DOHH2 (cell line): ENCODE results near the gene FOXO6.

Experiments used
- EZH2phosphoT487 ChIP-seq: fragments of 200-600 bp; sonication (generic); IDR thresholded peaks from 2 replicates; pipeline ENCODE4 v1.6.1; 2017; ENCODE audit warnings: borderline replicate concordance, mild to moderate bottlenecking, antibody characterized with exemption, low read length, moderate library complexity, mixed read lengths
- TF ChIP-seq, protein P1 (sequence below): fragments of 200-600 bp; sonication (generic); IDR thresholded peaks from one replicate; pipeline ENCODE4 v1.5.1; 2014; ENCODE audit warnings: antibody characterized with exemption, mild to moderate bottlenecking, low read depth, low read length; ENCODE audit not compliant: poor library complexity, severe bottlenecking

- TF ChIP-seq, protein P1, sequence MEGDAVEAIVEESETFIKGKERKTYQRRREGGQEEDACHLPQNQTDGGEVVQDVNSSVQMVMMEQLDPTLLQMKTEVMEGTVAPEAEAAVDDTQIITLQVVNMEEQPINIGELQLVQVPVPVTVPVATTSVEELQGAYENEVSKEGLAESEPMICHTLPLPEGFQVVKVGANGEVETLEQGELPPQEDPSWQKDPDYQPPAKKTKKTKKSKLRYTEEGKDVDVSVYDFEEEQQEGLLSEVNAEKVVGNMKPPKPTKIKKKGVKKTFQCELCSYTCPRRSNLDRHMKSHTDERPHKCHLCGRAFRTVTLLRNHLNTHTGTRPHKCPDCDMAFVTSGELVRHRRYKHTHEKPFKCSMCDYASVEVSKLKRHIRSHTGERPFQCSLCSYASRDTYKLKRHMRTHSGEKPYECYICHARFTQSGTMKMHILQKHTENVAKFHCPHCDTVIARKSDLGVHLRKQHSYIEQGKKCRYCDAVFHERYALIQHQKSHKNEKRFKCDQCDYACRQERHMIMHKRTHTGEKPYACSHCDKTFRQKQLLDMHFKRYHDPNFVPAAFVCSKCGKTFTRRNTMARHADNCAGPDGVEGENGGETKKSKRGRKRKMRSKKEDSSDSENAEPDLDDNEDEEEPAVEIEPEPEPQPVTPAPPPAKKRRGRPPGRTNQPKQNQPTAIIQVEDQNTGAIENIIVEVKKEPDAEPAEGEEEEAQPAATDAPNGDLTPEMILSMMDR, result no peak
- TF ChIP-seq EZH2phosphoT487, result no peak
Measured at GRCh38 chr1:41414296-41414695, 53.1 kb downstream of the FOXO6 start.
